ENCODE data around the gene DYSF. TPM values are rescaled to one million over a fixed set of nuclear protein-coding genes. Genes with fewer than 3 reads are reported as not detected.

The DYSF gene
- total RNA-seq, 1 experiment from 2014 or later, result 0.89 TPM

DNA sequence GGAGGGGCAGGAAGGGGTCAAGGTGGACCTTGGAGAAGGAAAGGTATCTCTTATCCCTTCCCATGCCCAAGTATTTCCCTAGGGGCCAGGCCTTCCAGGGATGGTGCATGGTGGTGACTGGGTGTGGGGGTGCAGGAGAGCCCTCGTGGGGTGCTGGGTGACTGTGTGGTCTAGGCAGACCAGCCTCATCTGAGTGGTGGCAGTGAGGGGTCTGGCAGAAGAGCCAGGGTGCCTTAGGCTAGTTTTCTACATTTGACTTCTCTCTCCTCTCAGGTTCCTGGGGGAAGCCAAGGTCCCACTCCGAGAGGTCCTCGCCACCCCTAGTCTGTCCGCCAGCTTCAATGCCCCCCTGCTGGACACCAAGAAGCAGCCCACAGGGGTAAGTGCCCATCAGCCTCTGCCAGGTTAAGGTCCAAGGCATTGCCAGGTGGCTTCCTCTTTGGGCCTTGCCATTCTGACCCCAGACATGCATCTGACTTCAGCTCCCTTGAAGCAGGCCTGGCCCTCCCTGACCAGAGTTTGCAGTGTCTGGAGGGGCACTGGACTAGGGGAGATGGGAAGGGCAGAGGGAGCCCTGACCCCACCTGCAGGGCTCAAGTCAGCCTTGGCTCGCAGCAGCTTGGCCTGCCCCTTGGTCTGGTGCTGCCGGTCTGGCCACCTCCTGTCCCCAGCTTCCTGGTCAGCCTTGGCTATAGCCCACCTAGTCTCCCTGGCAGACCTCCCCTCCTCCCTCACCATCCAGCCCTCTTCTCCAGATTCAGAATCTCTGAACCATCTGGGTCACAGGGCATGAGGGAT lies 49.8 kb downstream of the DYSF start:
- POLR2A ChIA-PET, result no interaction called here

GRCh38 chr2:71503837-71504236 lies 50.5 kb downstream of the DYSF start:
- H3K4me1 ChIP-seq (ENCODE audit: control insufficient read depth in 1 of 2, insufficient read depth in 2 of 2, low read length in 2 of 2), result peaks cover 0 to 21% of the 10 kb centered on the region in 2 experiments; a peak in 3 of 4 replicates
- H3K27me3 ChIP-seq (ENCODE audit: insufficient read depth, low read length), result no peaks in the 10 kb centered on the region
- H3K9me3 ChIP-seq (ENCODE audit: control insufficient read depth in 1 of 2, insufficient read depth in 1 of 2, low read depth in 1 of 2, low read length in 2 of 2), result no peaks in the 10 kb centered on the region
- no peak for ATAC-seq
- POLR2A ChIA-PET, result no interaction called here
- no peak overlapping the region for H2AFZ ChIP-seq (ENCODE audit: low read depth, low read length, poor library complexity, severe bottlenecking)
- H3K27ac ChIP-seq (ENCODE audit: low read depth, low read length), result no peak overlapping the region
- no TSS peak for BruUV-seq (replicated peaks)
- H3K36me3 ChIP-seq (ENCODE audit: control insufficient read depth in 1 of 2, insufficient read depth in 2 of 2, low read length in 2 of 2), result no peaks in the 10 kb centered on the region
- no peaks in the 10 kb centered on the region for H3K79me2 ChIP-seq (ENCODE audit: insufficient read depth, low read length)
- H3K4me2 ChIP-seq (ENCODE audit: low read length), result peak overlapping the region; percentile 32
- H3K9me2 ChIP-seq (ENCODE audit: insufficient read depth), result no peaks in the 10 kb centered on the region
- CTCF ChIA-PET, result no interaction called here
- no peaks in the 10 kb centered on the region for H4K20me1 ChIP-seq (ENCODE audit: insufficient read depth)
- TF ChIP-seq JUND (IDR thresholded peaks at IDR 0.05) (no peak), TCF7L2 (IDR thresholded peaks at IDR 0.05; ENCODE audit: borderline replicate concordance, extremely low read depth, insufficient read depth, insufficient read length) (no peak), EZH2phosphoT487 (IDR thresholded peaks at IDR 0.05; ENCODE audit: borderline replicate concordance) (no peak)
- TF ChIP-seq, protein P1, sequence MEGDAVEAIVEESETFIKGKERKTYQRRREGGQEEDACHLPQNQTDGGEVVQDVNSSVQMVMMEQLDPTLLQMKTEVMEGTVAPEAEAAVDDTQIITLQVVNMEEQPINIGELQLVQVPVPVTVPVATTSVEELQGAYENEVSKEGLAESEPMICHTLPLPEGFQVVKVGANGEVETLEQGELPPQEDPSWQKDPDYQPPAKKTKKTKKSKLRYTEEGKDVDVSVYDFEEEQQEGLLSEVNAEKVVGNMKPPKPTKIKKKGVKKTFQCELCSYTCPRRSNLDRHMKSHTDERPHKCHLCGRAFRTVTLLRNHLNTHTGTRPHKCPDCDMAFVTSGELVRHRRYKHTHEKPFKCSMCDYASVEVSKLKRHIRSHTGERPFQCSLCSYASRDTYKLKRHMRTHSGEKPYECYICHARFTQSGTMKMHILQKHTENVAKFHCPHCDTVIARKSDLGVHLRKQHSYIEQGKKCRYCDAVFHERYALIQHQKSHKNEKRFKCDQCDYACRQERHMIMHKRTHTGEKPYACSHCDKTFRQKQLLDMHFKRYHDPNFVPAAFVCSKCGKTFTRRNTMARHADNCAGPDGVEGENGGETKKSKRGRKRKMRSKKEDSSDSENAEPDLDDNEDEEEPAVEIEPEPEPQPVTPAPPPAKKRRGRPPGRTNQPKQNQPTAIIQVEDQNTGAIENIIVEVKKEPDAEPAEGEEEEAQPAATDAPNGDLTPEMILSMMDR (IDR thresholded peaks at IDR 0.05 in 2 of 3, conservative IDR thresholded peaks at IDR 0.05 in 1 of 3; ENCODE audit: borderline replicate concordance in 1 of 3, insufficient read depth in 1 of 3, low read depth in 2 of 3, low read length in 2 of 3), result no peak
- no peak overlapping the region for H3K4me3 ChIP-seq (replicated peaks in 1 of 2; ENCODE audit: low read depth in 1 of 2, low read length in 2 of 2)
- no peak overlapping the region for H3K9ac ChIP-seq (ENCODE audit: low read length)
- intact Hi-C loops (cut with micrococcal nuclease), result no loop called here
- RAD21 ChIA-PET (ENCODE audit: low non-redundant PET in 1 of 2, low total read pairs in 2 of 2, uncharacterized antibody in 2 of 2, unreplicated experiment in 2 of 2), result no interaction called here
- no peak for DNase-seq (ENCODE audit: low read depth, low spot score)

More for the DNA sequence above, 49.8 kb downstream of the DYSF start:
- Histone ChIP-seq H3K9ac (ENCODE audit: low read length) (no peak overlapping the region), H3K27me3 (ENCODE audit: insufficient read depth, low read length) (no peaks in the 10 kb centered on the region), H3K36me3 (ENCODE audit: control insufficient read depth in 1 of 2, insufficient read depth in 2 of 2, low read length in 2 of 2) (no peaks in the 10 kb centered on the region), H4K20me1 (ENCODE audit: insufficient read depth) (no peaks in the 10 kb centered on the region), H3K79me2 (ENCODE audit: insufficient read depth, low read length) (no peaks in the 10 kb centered on the region), H3K4me2 (ENCODE audit: low read length) (peak overlapping the region; percentile 32), H3K4me3 (replicated peaks in 1 of 2; ENCODE audit: low read depth in 1 of 2, low read length in 2 of 2) (no peak overlapping the region), H3K27ac (ENCODE audit: low read depth, low read length) (no peak overlapping the region), H3K9me3 (ENCODE audit: control insufficient read depth in 1 of 2, insufficient read depth in 1 of 2, low read depth in 1 of 2, low read length in 2 of 2) (no peaks in the 10 kb centered on the region), H3K4me1 (ENCODE audit: control insufficient read depth in 1 of 2, insufficient read depth in 2 of 2, low read length in 2 of 2) (peaks cover 6 to 28% of the 10 kb centered on the region in 2 experiments), H3K9me2 (ENCODE audit: insufficient read depth) (no peaks in the 10 kb centered on the region), H2AFZ (ENCODE audit: low read depth, low read length, poor library complexity, severe bottlenecking) (no peak overlapping the region)
- ChIA-PET RAD21 (ENCODE audit: low non-redundant PET in 1 of 2, low total read pairs in 2 of 2, uncharacterized antibody in 2 of 2, unreplicated experiment in 2 of 2) (no interaction called here), CTCF (no interaction called here)
- BruUV-seq (replicated peaks), result no TSS peak
- no peak for ATAC-seq
- no peak for TF ChIP-seq ZNF274 (IDR thresholded peaks at IDR 0.05; ENCODE audit: low read depth, low read length)
- no peak for TF ChIP-seq RAD21 (IDR thresholded peaks at IDR 0.05; ENCODE audit: low read depth)
- intact Hi-C loops (cut with micrococcal nuclease), result no loop called here
- DNase-seq (ENCODE audit: low read depth, low spot score), result no peak
